ENCODE data around the gene REEP6. TPM values are rescaled to one million over a fixed set of nuclear protein-coding genes. Genes with fewer than 3 reads are reported as not detected.
A peak's percentile ranks its signal among the peaks of the same experiment; 100 is the strongest.
"Not testable (repeated sequence)": the region's sequence is repeated elsewhere in the genome, so short reads cannot be mapped to it uniquely, and the experiment has no call there.

REEP6 gene
- total RNA-seq, 1 donor from 2014 or later = 118 TPM

DNA sequence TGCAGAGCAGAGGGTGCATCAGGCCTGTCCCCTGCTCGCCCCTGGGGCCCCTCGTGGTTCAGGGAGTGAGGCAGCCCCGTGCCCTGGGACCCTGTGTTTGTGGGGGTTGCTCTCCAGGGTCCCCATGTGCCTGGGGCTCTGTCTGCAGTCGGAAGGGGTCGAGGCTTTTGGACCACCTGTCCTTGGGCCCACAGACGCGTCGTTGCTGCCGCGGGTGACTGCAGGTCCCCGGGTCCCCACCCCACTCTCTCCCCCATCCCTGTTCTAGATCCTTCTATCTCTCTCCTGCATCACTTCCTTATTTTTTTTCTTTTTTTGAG, 2.7 kb upstream of the REEP6 start:
- no peak for ATAC-seq
- DNase-seq (ENCODE audit: low spot score) = no peak

- ATAC-seq (no peak), DNase-seq (ENCODE audit: low spot score) (no peak)
These were observed 1.3 kb upstream of the REEP6 start for GRCh38 chr19:1489463-1490310.

GRCh38 chr19:1490311-1491113, 469 bp upstream of the REEP6 start, which contains the start of gene PCSK4:
PCSK4 (minus strand) TSS chr19:1490350; CDS start chr19:1490346, 4 bp downstream.
- ATAC-seq = peak; percentile 79
- peak; percentile 99 for DNase-seq (ENCODE audit: low spot score)

GRCh38 chr19:1491849-1492170, 829 bp downstream of the REEP6 start:
- ATAC-seq (no peak), DNase-seq (ENCODE audit: low spot score) (peak; percentile 67)

- peak; percentile 89 for DNase-seq (ENCODE audit: low spot score)
These were observed 1.6 kb downstream of the REEP6 start for GRCh38 chr19:1492474-1493006.

GRCh38 chr19:1494115-1494815, 3.3 kb downstream of the REEP6 start:
- DNase-seq (ENCODE audit: low spot score) = no peak
- ATAC-seq = no peak

More at GRCh38 chr19:1492474-1493006, 1.6 kb downstream of the REEP6 start:
- peak; percentile 41 for ATAC-seq

DNA sequence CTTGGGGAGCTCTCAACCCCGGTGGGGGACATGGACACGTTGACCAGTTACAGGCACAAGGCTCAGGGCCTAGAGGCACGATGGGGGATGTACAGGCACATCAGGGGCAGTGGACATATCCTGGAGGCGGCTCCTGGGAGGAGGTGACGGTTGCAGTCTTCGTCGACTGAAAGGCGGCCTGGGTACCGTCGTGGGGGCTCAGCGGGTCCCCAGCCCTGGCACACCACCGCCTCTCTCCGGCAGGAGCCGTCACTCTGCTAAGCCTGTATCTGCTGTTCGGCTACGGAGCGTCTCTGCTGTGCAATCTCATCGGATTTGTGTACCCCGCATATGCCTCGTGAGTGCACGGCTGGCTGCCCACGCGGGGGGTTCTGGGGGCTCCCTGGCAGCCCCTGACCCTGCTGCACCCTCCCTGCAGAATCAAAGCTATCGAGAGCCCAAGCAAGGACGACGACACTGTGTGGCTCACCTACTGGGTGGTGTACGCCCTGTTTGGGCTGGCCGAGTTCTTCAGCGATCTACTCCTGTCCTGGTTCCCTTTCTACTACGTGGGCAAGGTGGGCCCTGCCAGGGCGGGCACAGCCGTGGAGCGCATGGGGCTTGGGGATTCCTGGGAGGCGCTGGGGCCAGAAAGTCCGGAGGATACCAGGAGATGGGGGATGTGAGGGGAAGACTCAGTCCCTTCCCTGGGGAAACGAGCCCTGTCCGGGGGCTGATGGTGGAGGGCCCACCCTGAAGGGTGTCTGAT, 4.2 kb downstream of the REEP6 start:
- no peak for DNase-seq (ENCODE audit: low spot score)
- no peak for ATAC-seq

GRCh38 chr19:1495799-1496713, 5.1 kb downstream of the REEP6 start:
- no peak for ATAC-seq
- DNase-seq (ENCODE audit: low spot score) = no peak

- DNase-seq (ENCODE audit: low spot score) = no peak
These were observed 6.0 kb downstream of the REEP6 start for GRCh38 chr19:1496714-1497577.

GRCh38 chr19:1497578-1498235, 6.7 kb downstream of the REEP6 start:
- ATAC-seq (no peak), DNase-seq (ENCODE audit: low spot score) (no peak)

More at GRCh38 chr19:1496714-1497577, 6.0 kb downstream of the REEP6 start:
- ATAC-seq = no peak

DNA sequence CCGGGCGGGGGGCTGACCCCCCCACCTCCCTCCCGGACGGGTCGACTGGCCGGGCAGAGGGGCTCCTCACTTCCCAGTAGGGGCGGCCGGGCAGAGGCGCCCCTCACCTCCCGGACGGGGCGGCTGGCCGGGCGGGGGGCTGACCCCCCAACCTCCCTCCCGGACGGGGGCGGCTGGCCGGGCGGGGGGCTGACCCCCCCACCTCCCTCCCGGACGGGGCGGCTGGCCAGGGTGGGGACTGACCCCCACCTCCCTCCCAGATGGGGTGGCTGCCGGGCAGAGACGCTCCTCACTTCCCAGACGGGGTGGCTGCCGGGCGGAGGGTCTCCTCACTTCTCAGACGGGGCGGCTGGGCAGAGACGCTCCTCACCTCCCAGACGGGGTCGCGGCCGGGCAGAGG, 8.2 kb downstream of the REEP6 start:
- DNase-seq (ENCODE audit: low spot score); ATAC-seq: not testable (repeated sequence)

- DNase-seq (ENCODE audit: low spot score) (peak; percentile 87), ATAC-seq (peak; percentile 84)
These were observed 10.2 kb downstream of the REEP6 start for GRCh38 chr19:1501200-1501595.

DNA sequence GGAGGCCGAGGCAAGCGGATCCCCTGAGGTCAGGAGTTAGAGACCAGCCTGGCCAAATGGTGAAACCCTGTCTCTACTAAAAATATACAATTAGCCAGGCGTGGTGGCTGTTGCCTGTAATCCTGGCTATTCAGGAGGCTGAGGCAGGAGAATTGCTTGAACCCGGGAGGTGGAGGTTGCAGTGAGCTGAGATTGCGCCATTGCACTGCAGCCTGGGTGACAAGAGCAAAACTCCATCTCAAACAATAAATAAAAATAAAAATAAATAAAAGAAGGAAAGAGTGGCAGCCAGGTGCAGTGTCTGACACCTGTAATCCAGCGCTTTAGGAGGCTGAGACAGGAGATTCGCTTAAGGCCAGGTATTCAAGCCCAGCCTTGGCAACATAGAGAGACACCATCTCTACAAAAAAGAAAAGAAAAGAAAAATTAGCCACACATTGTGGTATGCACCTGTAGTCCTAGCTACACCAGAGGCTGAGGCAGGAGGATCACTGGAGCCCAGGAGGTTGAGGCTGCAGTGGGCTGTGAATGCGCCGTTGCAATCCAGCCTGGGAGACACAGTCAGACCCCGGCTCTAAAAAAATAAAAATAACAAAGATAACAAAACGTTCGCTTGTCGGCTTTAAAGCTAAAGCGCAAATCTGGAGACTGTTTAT, 11.6 kb downstream of the REEP6 start:
- DNase-seq (ENCODE audit: low spot score) = no peak
- ATAC-seq = no peak

DNA sequence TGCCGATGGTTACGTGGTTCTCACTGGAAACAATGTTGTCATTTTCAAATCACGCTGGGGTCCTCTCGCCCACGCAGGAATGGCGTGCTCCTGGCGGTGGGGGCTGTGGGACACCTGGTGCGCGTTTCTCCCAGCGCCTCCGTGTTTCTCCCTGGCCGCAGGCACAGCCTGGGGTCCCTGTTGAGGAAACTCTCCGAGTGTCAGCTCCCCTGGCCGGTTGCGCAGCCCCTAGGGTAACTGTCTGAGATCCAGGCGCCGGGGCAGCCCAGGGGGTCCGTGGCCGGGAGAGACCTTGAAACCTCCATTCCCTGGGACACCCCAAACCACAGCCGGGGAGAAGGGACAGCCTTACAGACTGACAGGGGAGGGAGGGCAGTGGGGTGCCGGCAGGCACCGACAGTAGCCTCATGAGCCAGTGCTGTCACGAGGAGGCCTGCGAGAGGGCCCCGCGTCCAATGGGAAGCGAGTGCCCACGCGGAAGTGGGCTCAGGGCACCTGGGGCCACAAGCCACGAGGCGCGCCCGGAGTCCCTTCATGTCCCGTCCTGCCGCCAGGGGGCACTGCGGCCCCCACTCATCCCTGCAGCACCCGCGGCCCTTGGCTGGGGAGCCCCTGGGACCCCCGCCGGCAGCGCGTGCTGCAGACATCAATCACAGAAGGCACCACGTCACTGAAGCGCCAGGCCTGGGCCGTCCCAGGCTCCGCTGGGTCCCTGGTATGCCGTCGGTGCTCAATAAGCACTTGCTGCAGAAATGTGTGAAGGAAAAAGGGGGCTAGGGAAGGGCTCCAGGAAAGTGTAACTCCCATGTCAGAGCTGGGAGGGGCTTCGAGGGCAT, 12.3 kb downstream of the REEP6 start:
- no peak for DNase-seq (ENCODE audit: low spot score)
- ATAC-seq = peak; percentile 15

GRCh38 chr19:1503925-1504773, 13.2 kb downstream of the REEP6 start:
- no peak for ATAC-seq
- DNase-seq (ENCODE audit: low spot score) = no peak

GRCh38 chr19:1505012-1505411, 14.0 kb downstream of the REEP6 start:
- no peak for ATAC-seq
- no peak for DNase-seq (ENCODE audit: low spot score)
